ENCODE results near the gene PODXL2. TPM values are rescaled to one million over a fixed set of nuclear protein-coding genes. Genes with fewer than 3 reads are reported as not detected.

The PODXL2 gene
- total RNA-seq, 1 donor from 2014 or later: 74.0 TPM

DNA sequence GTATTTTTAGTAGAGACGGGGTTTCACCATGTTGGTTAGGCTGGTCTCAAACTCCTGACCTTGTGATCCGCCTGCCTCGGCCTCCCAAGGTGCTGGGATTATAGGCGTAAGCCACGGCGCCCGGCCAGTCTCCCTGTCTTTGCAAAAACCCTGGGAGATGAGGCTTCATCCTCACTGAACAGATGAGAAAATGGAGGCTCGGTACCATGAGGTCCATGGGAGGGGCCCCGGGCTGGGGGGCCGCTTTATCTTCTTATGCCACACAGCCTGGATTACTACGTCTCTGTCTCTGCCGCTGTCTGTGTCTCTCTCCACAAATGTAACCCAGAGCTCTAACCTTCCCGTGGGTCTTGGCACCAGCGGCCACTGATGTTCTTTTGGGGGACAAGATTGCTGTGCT is 82.9 kb downstream of the PODXL2 start:
- Mint-ChIP-seq H3K9me3 (no peaks in the 10 kb centered on the region), H3K27ac (ENCODE audit: unreplicated experiment) (no peak overlapping the region), H3K27me3 (ENCODE audit: low read depth) (no peaks in the 10 kb centered on the region), H3K4me3 (no peak overlapping the region), H3K4me1 (peaks cover 21% of the 10 kb centered on the region), H3K36me3 (ENCODE audit: low read depth) (no peaks in the 10 kb centered on the region)
- no peak for DNase-seq (ENCODE audit: low read depth, low spot score)
- TF ChIP-seq, protein P1, sequence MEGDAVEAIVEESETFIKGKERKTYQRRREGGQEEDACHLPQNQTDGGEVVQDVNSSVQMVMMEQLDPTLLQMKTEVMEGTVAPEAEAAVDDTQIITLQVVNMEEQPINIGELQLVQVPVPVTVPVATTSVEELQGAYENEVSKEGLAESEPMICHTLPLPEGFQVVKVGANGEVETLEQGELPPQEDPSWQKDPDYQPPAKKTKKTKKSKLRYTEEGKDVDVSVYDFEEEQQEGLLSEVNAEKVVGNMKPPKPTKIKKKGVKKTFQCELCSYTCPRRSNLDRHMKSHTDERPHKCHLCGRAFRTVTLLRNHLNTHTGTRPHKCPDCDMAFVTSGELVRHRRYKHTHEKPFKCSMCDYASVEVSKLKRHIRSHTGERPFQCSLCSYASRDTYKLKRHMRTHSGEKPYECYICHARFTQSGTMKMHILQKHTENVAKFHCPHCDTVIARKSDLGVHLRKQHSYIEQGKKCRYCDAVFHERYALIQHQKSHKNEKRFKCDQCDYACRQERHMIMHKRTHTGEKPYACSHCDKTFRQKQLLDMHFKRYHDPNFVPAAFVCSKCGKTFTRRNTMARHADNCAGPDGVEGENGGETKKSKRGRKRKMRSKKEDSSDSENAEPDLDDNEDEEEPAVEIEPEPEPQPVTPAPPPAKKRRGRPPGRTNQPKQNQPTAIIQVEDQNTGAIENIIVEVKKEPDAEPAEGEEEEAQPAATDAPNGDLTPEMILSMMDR (conservative IDR thresholded peaks at IDR 0.05): no peak

DNA sequence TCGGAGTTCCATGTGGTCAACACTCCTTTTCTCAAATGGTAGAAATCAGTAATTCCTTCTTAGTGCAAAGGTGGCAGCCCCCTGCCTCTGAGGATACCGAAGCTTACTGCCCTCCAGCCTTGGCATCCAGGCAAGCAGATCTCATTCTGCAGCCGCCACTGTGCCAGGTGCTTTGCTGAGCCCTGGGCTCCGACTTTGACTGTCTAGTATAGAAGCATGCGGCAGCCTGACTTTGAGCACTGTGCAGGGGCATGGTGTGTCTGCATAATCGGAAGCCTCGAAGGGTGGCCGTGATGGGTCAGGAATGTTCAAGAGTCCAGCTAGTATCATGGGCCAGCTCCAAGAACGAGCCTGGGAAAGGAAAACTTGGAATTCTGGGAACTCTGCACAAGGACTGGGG is 83.5 kb downstream of the PODXL2 start:
- peaks cover 18% of the 10 kb centered on the region for H3K4me1 Mint-ChIP-seq
- peak overlapping the region; percentile 27 for H3K27ac Mint-ChIP-seq (ENCODE audit: unreplicated experiment)
- no peak overlapping the region for H3K4me3 Mint-ChIP-seq
- TF ChIP-seq, protein P1 (conservative IDR thresholded peaks at IDR 0.05): no peak
- H3K36me3 Mint-ChIP-seq (ENCODE audit: low read depth): no peaks in the 10 kb centered on the region
- no peaks in the 10 kb centered on the region for H3K9me3 Mint-ChIP-seq
- no peak for DNase-seq (ENCODE audit: low read depth, low spot score)
- no peaks in the 10 kb centered on the region for H3K27me3 Mint-ChIP-seq (ENCODE audit: low read depth)

- no peaks in the 10 kb centered on the region for H3K27me3 Mint-ChIP-seq (ENCODE audit: low read depth)
- H3K36me3 Mint-ChIP-seq (ENCODE audit: low read depth): no peaks in the 10 kb centered on the region
- H3K27ac Mint-ChIP-seq (ENCODE audit: unreplicated experiment): peak overlapping the region; percentile 27
- no peak overlapping the region for H3K4me3 Mint-ChIP-seq
- peaks cover 11% of the 10 kb centered on the region for H3K4me1 Mint-ChIP-seq
- H3K9me3 Mint-ChIP-seq: no peaks in the 10 kb centered on the region
- TF ChIP-seq, protein P1 (conservative IDR thresholded peaks at IDR 0.05): no peak
- no peak for DNase-seq (ENCODE audit: low read depth, low spot score)
Observed at GRCh38 chr3:127712881-127713771, 84.1 kb downstream of the PODXL2 start.

DNA sequence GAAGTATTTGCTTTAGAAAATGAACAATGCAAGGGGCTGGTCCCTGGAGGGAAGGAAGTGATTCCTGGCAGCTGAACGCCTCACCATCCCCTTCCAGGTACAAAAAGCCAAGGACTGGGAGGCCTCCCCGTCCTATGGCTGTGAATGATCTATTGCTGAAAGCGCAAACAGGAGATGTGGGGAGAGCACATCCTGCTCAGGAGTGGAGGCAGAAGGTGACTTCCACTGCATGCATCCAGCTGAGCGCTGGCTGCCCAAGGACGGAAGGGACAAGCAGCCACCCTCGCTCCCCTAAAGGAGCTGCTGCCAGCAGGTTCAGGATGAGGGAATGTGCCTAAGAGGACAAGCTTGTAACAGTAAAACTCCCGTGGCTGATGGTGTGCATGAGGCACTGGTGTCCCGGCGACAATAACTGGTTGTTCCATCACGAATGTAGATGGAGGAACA is 85.2 kb downstream of the PODXL2 start:
- Mint-ChIP-seq H3K4me3 (no peak overlapping the region), H3K27ac (ENCODE audit: unreplicated experiment) (no peak overlapping the region), H3K9me3 (no peaks in the 10 kb centered on the region), H3K36me3 (ENCODE audit: low read depth) (no peaks in the 10 kb centered on the region), H3K4me1 (peaks cover 10% of the 10 kb centered on the region), H3K27me3 (ENCODE audit: low read depth) (no peaks in the 10 kb centered on the region)
- TF ChIP-seq, protein P1 (conservative IDR thresholded peaks at IDR 0.05): no peak
- DNase-seq (ENCODE audit: low read depth, low spot score): no peak

- Mint-ChIP-seq H3K4me3 (no peak overlapping the region), H3K4me1 (peaks cover 10% of the 10 kb centered on the region), H3K27ac (ENCODE audit: unreplicated experiment) (no peak overlapping the region), H3K27me3 (ENCODE audit: low read depth) (no peaks in the 10 kb centered on the region), H3K36me3 (ENCODE audit: low read depth) (no peaks in the 10 kb centered on the region), H3K9me3 (no peaks in the 10 kb centered on the region)
- DNase-seq (ENCODE audit: low read depth, low spot score): no peak
- TF ChIP-seq, protein P1 (conservative IDR thresholded peaks at IDR 0.05): no peak
Observed at GRCh38 chr3:127714866-127715265, 85.9 kb downstream of the PODXL2 start.

Measured in neural crest cell (in vitro differentiated cells).